Large intestine (tissue), 3 donors: ENCODE results near the gene INTS1. TPM values are rescaled to one million over a fixed set of nuclear protein-coding genes. Genes with fewer than 3 reads are reported as not detected.

Experiments used
- DNase-seq, 2 donors: peaks; one replicate each; pipeline versions ENCODE4 v3.0.0 to v3.0.0-alpha.2; 2013
- H3K27ac ChIP-seq: one replicate; pipeline ENCODE4 v1.5.1; 2013; ENCODE audit warnings: low read length
- H3K27me3 ChIP-seq: 2 replicates; pipeline ENCODE4 v1.6.1; 2013; ENCODE audit warnings: low read length; ENCODE audit not compliant: control insufficient read depth, insufficient read depth
- H3K36me3 ChIP-seq: 2 replicates; pipeline ENCODE4 v1.6.1; 2013; ENCODE audit warnings: low read length; ENCODE audit not compliant: control insufficient read depth, insufficient read depth
- H3K4me1 ChIP-seq: one replicate; pipeline ENCODE4 v1.6.1; 2013; ENCODE audit warnings: low read length; ENCODE audit not compliant: control insufficient read depth, insufficient read depth
- H3K4me3 ChIP-seq: one replicate; pipeline ENCODE4 v1.5.1; 2013; ENCODE audit warnings: low read length
- H3K9me3 ChIP-seq: one replicate; pipeline ENCODE4 v1.6.1; 2013; ENCODE audit warnings: mild to moderate bottlenecking, low read depth, low read length, moderate library complexity; ENCODE audit not compliant: control insufficient read depth
- WGBS: methylation state at CpG from one replicate; pipeline ENCODE4 v1.1.5; 2013; ENCODE audit warnings: low lambda C conversion rate; ENCODE audit not compliant: insufficient coverage; 5-methylcytosine and 5-hydroxymethylcytosine counted together
- polyA plus RNA-seq: library from polyadenylated mRNA; unstranded; fragments of 120-200 nt; gene quantifications from one replicate; pipeline ENCODE4 v1.2.1, GENCODE V29; 2013

Gene INTS1
- polyA plus RNA-seq, 1 donor: 50.0 TPM

DNA sequence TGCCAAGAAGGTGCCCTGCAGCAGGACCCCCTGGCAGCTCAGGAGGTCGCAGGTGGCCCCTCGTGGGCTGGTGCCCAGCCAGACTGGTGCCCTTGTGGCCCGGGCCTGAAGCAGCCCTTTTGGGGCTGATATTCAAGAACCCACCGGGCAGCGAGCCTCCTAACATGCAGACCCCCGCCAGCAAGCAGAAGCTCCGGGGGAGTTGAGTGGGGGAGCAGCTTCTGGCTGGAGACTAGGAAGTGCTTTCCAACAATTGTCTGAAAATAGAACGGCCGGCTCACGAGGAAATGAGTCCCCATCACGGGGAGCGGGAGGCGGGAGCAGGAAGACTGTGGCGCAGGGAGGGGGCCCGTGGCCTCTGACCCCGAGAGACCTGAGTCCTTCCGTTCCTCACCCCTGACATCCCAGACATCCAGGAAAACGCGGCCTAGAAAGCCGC, 9.5 kb upstream of the INTS1 start:
- no CpG with 5 or more reads among the region's 20 CpGs for WGBS
- DNase-seq: no peak
- Histone ChIP-seq H3K27me3 (no peaks in the 10 kb centered on the region), H3K27ac (no peak overlapping the region), H3K36me3 (no peaks in the 10 kb centered on the region), H3K4me3 (no peak overlapping the region), H3K9me3 (peaks cover 4% of the 10 kb centered on the region), H3K4me1 (peaks cover 4% of the 10 kb centered on the region)

DNA sequence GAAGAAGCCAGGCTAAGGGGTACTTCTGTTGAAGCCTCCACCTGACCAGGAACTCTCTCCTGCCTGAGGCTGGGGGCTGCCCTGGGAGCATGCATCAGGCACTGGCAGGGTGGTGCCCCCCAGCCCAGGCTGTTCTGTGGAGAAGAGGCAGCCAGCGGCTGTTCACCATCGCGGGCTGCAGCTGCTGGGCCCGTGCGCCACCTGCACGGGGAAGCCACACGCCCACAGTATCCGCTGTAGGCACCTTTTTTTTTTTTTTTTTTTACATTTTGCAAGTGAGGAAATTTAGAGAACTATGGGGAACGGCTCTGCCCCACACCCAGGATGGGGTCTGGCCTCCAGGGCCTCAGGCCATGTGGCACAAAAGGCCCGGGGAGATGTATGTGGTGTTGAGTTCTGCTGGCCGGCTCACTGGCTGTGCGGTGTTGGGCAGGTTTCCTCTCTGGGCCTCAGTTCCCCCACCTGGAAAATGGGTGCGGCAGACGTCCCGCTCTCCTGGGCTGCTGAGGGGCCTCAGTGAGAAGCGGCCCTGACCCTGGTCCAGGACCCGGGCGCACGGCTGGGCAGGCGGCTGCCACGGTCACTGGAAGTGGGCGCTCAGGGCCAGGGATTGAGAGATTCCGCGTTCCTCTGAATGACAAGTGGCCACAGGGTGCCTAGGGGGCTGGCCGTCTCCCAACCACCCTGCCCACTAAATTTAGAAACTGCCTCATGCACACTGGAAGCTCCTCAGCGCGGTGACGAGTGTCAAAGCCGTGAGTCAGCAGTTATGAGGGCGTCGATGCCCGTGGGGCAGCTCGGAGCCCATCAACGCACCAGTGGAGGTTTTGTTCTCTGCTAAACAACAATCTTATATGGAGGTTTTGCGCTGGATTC, 8.8 kb upstream of the INTS1 start:
- Histone ChIP-seq H3K27ac (no peak overlapping the region), H3K4me1 (peaks cover 4% of the 10 kb centered on the region), H3K4me3 (no peak overlapping the region), H3K36me3 (no peaks in the 10 kb centered on the region), H3K27me3 (no peaks in the 10 kb centered on the region), H3K9me3 (peaks cover 3% of the 10 kb centered on the region)
- no peak for DNase-seq
- WGBS: no CpG with 5 or more reads among the region's 35 CpGs

- Histone ChIP-seq H3K27ac (no peak overlapping the region), H3K27me3 (no peaks in the 10 kb centered on the region), H3K36me3 (no peaks in the 10 kb centered on the region), H3K9me3 (peaks cover 3% of the 10 kb centered on the region), H3K4me1 (peaks cover 5% of the 10 kb centered on the region), H3K4me3 (no peak overlapping the region)
- no CpG with 5 or more reads among the region's 30 CpGs for WGBS
- no peak for DNase-seq
These were observed 7.5 kb upstream of the INTS1 start for GRCh38 chr7:1511444-1512422.

DNA sequence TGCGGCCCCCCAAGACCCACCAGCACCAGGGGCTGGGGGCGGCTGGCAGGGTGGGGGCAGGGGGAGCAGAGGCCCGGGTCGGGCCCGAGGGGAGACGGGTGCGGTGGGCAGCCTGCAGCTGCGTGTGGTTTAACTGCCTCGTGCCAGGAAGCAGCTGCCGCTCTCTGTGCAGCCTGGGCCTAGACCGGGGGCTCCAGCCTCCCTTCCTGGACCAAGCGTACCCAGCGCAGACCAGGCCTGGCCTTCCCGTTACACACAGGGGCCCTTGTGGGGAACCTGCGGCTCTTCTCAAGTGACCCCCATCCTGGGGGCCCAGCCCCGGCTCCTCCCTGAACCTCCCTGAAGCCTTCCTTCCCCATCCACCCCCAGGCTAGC, 6.6 kb upstream of the INTS1 start:
- H3K27ac ChIP-seq: no peak overlapping the region
- H3K4me3 ChIP-seq: no peak overlapping the region
- peaks cover 3% of the 10 kb centered on the region for H3K9me3 ChIP-seq
- no peak for DNase-seq
- no peaks in the 10 kb centered on the region for H3K27me3 ChIP-seq
- peaks cover 5% of the 10 kb centered on the region for H3K4me1 ChIP-seq
- WGBS: no CpG with 5 or more reads among the region's 16 CpGs
- H3K36me3 ChIP-seq: no peaks in the 10 kb centered on the region

DNA sequence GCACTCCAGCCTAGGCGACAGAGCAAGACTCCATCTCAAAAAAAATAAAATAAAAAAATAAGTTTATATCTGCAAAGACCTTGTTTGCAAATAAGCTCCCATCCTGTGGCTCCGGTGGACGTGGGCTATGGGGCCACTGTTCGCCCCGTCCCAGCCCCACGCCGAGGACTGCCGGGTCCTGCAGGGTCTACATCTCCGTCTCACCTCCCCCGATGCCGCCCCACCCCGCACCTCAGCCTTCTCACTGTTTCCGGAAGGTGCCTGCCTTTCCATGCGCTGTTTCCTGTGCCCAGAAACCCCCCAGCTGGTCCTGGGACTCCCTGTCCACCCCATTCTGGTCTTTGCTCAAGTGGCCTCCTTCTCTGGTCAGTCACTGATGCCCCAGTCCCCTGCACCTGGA, 5.0 kb upstream of the INTS1 start:
- no CpG with 5 or more reads among the region's 14 CpGs for WGBS
- no peak for DNase-seq

GRCh38 chr7:1508277-1508758, 4.1 kb upstream of the INTS1 start:
- Histone ChIP-seq H3K36me3 (no peaks in the 10 kb centered on the region), H3K4me3 (no peak overlapping the region), H3K4me1 (peaks cover 3% of the 10 kb centered on the region), H3K9me3 (peaks cover 3% of the 10 kb centered on the region), H3K27ac (no peak overlapping the region), H3K27me3 (no peaks in the 10 kb centered on the region)
- WGBS: no CpG with 5 or more reads among the region's 10 CpGs
- no peak for DNase-seq

More for the DNA sequence above, 5.0 kb upstream of the INTS1 start:
- Histone ChIP-seq H3K27me3 (no peaks in the 10 kb centered on the region), H3K4me3 (no peak overlapping the region), H3K27ac (no peak overlapping the region), H3K9me3 (peaks cover 3% of the 10 kb centered on the region), H3K36me3 (no peaks in the 10 kb centered on the region), H3K4me1 (peaks cover 3% of the 10 kb centered on the region)

DNA sequence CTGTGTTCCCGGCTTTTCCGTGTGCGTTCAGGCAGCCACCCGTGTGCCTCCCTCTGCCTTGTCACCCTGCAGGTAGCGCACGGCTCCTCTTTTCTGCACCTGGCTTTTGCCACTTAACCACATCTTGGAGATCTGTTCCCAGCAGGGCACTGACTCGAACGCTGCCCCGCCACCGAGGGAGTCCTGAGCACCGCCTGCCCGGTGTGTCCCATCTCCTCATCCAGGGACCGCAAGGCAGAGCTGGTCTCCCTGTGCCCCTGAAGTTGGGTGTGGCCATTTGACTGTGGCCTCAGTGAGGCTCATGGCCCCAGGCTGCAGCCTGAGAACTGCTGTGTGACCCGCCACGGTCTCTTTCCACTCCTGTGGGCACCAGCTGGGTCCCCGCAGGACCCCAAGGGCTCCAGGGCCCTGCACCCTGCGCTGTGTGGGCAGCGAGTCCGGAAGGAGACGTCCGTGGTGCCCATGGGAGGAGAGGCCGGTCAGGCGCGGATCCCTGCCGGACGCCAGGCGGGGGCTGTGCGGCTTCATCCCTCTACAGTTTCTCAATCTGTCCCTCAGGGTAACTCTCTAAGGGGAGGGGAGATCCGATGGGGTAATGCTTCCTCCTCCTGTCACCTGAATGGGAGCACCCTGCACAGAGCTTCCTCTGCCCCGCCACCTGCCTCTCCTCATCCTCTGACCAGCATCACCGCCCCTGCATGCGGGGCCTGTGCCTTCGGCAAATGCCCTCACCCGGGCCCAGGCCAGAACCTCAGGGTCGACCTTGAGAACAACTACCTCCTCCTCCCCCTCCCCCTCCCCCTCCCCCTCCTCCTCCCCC, 1.8 kb upstream of the INTS1 start:
- no peaks in the 10 kb centered on the region for H3K27me3 ChIP-seq
- H3K4me3 ChIP-seq: no peak overlapping the region

GRCh38 chr7:1503390-1503789, 799 bp downstream of the INTS1 start:
- WGBS: no CpG with 5 or more reads among the region's 24 CpGs
- peaks cover 37% of the 10 kb centered on the region for H3K36me3 ChIP-seq
- peaks cover 7% of the 10 kb centered on the region for H3K4me1 ChIP-seq
- H3K27me3 ChIP-seq: no peaks in the 10 kb centered on the region
- no peak for DNase-seq
- H3K9me3 ChIP-seq: no peaks in the 10 kb centered on the region
- H3K4me3 ChIP-seq: peak overlapping the region; percentile 72
- H3K27ac ChIP-seq: no peak overlapping the region

More for the DNA sequence above, 1.8 kb upstream of the INTS1 start:
- no peaks in the 10 kb centered on the region for H3K9me3 ChIP-seq
- DNase-seq: peak in 1 of 2 donors; percentile 17
- H3K4me1 ChIP-seq: peaks cover 7% of the 10 kb centered on the region
- WGBS: no CpG with 5 or more reads among the region's 35 CpGs
- no peak overlapping the region for H3K27ac ChIP-seq
- H3K36me3 ChIP-seq: peaks cover 18% of the 10 kb centered on the region

DNA sequence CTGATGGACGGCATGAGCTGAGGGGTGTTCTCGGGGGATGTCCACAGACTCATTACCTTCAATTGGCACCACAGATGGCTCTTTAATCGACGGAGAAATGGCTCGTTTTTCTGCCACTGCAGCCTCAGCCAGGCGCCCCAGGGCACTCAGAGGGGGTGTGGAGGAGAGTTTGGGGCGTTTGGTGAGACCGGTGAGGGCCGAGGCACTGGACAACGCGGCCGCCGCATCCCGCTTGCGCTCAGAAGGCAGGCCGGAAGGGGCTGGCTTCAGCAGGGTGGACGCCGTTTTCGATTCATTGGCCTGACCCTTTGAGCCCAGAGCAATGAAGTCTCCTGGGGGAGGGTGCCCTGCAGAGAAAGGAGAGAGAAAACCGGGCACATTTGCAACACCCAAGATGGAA, 1.3 kb downstream of the INTS1 start:
- Histone ChIP-seq H3K4me1 (peaks cover 7% of the 10 kb centered on the region), H3K27me3 (no peaks in the 10 kb centered on the region), H3K27ac (no peak overlapping the region), H3K4me3 (peak overlapping the region; percentile 72), H3K36me3 (peaks cover 42% of the 10 kb centered on the region), H3K9me3 (no peaks in the 10 kb centered on the region)
- no CpG with 5 or more reads among the region's 20 CpGs for WGBS
- no peak for DNase-seq
